GM21423 (cell line): ENCODE data around the gene TNFRSF1B.

Source experiments
- ATAC-seq: cut with Tn5 transposase; IDR thresholded peaks from one replicate; pipeline ENCODE4 v1.9.1; 2021; ENCODE audit warnings: mild to moderate bottlenecking, moderate library complexity; ENCODE audit not compliant: unreplicated experiment

TNFRSF1B gene

GRCh38 chr1:12166834-12167492 is at the start of gene TNFRSF1B:
TSS of gene TNFRSF1B (plus strand) at chr1:12166991. CDS start at chr1:12167092, 101 bp downstream.
- ATAC-seq: peak; percentile 54

DNA sequence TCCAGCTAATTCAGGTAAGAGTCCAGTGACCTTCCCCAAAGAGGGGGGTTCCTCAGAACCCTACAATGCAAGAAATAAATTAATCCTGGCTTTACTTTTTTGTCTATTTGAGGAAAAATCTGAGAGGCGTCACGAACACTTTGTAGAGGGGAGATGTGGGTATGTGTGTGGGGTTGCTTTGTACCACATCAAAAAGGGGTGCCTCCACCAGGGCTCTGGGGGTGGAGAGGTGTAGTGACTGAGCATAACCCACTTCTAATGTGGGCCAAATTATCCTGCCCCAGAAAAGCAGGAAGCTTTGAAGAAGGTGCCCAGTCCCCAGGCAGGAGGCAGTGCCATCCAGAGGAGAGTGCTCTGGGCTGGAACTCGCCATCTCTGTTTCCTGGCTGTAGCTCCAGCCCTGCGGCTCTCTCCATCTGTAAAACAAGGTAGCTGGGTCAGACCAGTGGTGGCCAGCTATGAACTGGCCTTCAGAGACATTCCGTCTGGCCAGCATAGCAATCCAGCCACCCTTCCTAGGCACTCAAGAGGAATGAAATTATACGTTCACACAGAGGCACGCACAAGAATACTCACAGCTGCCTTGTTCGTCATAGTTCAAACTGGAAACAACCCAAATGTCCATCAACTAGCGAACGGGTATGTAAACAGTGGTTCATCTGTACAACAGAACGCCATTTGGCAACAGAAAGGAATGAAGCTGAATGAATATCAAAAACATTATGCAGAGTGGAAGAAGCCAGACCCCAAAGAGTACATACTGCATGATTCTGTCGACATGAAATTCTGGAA is 45.4 kb upstream of the TNFRSF1B start:
- no peak for ATAC-seq

GRCh38 chr1:12123172-12123571 is 43.6 kb upstream of the TNFRSF1B start:
- no peak for ATAC-seq

DNA sequence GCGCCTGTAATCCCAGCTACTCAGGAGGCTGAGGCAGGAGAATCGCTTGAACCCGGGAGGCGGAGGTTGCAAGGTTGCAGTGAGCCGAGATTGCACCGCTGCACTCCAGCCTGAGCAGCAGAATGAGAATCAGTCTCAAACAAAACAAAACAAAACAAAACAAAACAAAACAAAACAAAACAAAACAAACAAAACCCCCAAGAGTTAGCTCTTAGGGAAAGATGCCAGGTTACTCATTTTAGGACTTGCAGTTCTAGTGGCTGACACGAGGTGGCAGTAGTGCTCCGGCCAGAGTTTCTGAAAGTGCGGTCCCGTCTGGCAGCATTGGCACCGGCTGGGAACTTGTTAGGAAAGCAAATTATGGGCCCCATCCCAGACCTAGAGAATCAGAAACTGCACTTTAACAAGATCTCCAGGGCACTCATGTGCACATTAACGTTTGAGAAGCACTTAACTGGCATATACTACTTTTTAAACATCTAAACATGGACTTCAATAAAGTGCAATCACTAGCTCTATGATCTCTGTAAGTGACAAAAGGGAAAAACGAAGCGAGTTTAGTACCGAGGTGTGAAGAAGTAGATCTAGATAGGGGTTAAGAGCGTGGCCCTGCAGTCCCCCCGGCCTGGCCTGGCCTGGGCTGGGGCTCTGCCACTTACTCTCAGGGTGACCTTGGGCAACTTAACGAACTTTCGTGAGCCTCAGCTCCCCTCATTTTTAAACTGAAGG is 41.9 kb upstream of the TNFRSF1B start:
- no peak for ATAC-seq

GRCh38 chr1:12125422-12126355 is 41.1 kb upstream of the TNFRSF1B start:
- no peak for ATAC-seq

DNA sequence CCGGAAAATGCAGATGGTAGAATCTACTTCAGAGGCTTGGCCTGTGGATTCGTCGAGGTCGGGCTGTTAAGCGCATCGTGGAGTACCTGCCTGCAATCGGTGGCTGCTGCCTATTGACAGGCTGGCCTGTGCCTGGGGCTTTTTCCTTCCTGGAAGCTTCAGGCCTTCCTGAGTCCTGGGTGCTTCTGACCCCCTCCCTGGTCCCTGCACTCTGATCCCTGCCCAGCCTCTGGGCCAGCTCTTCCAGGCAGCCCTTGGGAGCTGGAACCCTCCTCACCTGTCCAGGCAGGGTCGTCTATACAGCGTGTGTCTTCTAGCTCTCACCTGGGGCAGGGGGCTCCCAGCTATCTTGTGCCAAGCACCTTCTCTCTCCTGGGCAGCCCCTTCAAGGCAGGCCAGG is 40.0 kb upstream of the TNFRSF1B start:
- ATAC-seq: no peak

GRCh38 chr1:12127206-12127810 is 39.5 kb upstream of the TNFRSF1B start:
- no peak for ATAC-seq

GRCh38 chr1:12128120-12128519 is 38.7 kb upstream of the TNFRSF1B start:
- ATAC-seq: no peak

- ATAC-seq: no peak
Measured at GRCh38 chr1:12129624-12130023, 37.2 kb upstream of the TNFRSF1B start.

DNA sequence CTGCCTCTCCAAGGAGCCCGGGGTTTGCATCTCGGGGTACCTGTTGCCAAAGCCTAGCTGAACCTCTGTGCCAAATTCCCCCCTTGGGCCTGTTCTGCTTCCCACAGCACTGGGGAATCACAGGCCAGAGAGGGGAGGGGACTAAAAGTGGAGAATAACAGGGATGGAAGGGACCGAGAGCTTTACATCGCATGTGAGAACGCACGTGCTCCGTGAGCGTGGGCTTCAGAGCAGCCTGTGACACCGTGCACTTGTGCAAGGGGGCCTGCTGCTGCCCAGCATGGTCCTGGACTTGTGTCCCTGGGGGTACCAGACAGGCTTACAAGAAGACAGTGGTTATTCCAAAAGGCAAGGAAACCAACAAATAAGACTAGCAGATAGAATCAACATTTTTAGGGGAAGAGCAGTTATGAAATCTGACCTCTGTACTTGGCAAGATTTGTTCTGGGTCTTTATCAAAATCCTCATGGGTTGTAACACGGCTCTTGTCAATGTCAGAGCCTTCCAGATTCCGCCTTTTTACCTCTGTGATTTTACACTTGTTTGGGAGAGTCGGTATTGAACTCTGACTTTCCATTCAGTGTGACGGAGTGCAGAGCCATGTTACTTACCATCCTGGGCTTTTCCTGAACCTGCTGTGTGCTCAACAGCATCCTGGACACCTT is 36.2 kb upstream of the TNFRSF1B start:
- no peak for ATAC-seq

- no peak for ATAC-seq
Measured at GRCh38 chr1:12132078-12132477, 34.7 kb upstream of the TNFRSF1B start.

DNA sequence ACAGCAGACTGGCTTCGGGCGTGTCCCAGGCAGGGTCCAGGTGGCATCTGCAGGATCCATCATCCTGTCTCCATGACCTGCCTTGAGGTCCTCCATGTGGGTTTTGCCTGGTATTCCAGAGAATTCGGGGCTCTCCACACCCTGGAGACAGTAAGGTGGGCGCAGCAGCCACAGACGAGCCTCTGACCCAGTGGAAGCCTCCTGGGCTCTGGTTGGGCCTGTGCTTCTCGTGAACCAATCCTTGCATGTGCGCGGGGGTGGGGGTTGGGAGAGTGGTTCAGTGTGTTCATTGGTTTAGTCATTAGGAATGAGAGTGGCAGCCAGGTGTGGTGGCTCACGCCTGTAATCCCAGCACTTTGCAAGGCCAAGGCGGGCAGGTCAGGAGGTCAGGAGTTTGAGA is 32.1 kb upstream of the TNFRSF1B start:
- no peak for ATAC-seq

- ATAC-seq: no peak
Measured at GRCh38 chr1:12135612-12136011, 31.2 kb upstream of the TNFRSF1B start.

DNA sequence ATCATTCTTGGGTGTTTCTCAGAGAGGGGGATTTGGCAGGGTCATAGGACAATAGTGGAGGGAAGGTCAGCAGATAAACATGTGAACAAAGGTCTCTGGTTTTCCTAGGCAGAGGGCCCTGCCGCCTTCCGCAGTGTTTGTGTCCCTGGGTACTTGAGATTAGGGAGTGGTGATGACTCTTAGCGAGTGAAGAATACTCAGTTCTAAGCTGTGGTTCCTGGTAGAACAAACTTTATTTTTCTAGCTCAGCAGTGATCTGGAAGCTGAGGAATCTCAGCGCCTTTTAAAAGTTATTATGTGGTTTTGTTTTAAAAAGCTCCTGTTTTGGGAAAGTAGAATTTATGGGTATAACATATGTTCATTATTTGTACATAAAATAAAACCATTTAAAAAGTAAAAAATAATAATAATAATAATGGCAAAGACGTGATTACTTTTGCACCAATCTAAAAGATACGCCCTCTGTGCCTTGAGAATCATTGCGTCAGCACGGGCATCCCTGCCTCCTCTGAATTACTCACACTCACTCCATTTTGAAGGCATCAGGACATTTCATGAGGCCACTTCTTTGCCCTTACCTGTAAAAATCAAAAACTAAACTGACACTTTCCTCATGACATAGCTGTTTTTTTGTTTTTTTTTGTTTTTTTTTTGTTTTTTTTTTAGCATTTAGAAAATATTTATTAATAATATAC is 29.7 kb upstream of the TNFRSF1B start:
- no peak for ATAC-seq

DNA sequence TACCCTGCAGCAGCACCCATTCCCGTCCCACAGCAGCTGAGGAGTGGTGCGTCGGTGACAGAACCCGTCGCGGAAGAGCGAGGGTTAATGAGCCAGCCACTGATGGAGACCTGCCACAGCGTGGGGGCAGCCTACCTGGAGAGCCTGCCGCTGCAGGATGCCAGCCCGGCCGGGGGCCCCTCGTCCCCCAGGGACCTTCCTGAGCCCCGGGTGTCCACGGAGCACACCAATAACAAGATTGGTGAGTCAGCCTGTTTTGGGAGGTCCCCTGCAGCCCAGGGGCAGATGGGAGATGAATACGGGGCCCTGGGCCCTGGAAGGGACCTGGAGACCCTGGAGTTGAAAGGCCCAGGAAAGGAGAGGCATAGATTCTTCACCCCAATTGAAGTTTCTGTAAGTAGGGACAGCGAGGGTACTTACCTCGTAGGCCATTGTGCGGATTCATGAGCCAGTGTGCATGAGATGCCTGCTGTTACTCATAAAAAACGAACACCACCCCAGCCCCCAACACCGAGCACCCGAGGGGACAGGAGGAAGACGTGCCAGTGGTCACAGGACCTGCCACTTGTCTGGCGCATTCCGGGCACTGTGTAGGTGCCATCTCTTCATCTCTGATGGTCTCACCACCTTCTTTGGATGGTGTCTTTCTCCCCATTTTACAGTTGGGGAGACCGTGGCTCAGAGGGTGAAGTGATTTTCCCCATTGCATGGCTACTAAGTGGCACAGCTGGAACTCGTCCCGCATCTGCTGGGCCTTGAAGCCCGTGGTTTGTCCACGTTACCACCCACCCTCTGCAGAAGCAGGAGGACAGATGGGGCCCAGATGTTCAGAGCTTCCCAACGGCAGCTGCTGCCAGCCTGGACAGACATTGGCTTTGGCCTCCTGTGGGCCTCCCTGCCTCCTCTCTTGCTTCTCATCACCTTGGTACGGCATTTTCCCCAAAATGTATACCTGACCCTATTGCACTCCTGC is 28.3 kb upstream of the TNFRSF1B start:
- no peak for ATAC-seq

- ATAC-seq: no peak
Measured at GRCh38 chr1:12140016-12140415, 26.8 kb upstream of the TNFRSF1B start.

DNA sequence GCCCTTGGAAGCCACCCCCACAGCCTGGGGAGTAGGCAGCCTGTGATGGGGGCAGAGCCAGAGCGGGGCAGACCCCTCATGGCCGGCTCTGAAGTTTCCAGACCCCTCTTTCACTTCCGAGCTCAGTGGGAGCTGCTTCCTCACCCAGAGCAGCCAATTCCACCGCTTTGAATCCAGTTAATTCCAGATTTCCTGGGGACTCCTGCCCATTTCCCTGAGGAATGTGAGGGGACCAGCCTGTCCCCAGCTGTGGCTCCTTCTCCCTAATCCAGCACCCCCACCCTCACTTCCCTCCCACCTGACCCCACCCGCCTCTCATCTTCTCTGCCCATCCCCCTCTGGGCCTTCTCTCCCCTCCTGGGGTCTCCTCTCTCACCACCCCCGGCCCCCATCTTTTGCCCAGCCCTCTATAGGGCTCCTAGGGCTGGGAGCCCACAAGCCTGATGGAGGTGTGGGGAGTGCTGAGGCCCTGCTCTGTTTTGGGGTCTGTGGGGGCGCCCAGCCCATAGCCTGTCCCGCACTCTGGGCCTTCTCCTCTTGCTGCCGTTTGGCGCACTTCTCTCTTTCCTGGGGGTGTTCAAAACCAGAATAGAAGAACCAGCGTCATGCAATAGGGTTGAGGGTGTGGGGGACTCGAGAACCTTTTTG is 26.2 kb upstream of the TNFRSF1B start:
- no peak for ATAC-seq
